Lower leg skin (tissue), 4 donors: ENCODE data around the gene CTDSP1. TPM values are rescaled to one million over a fixed set of nuclear protein-coding genes. Genes with fewer than 3 reads are reported as not detected.
A peak's percentile ranks its signal among the peaks of the same experiment; 100 is the strongest.

ENCODE experiments used
- DNase-seq, 2 donors: peaks; one replicate each; pipeline ENCODE4 v3.0.0-alpha.2; 2019; ENCODE audit warnings: low spot score in 2 of 2
- H3K4me3 ChIP-seq: fragments of 200-600 bp; sonication (generic); 2 replicates; pipeline ENCODE4 v1.5.1; 2017; ENCODE audit warnings: mild to moderate bottlenecking, low read depth; ENCODE audit not compliant: poor library complexity, severe bottlenecking
- POLR2A ChIP-seq, 2 donors: fragments of 450-650 bp; IDR thresholded peaks; one replicate each; pipeline ENCODE4 v1.6.1; 2016 to 2017; ENCODE audit warnings: antibody characterized with exemption in 2 of 2, mild to moderate bottlenecking in 1 of 2, moderate library complexity in 1 of 2
- WGBS, 2 donors: methylation state at CpG; one replicate each; pipeline ENCODE4 v1.1.5; 2018; 5-methylcytosine and 5-hydroxymethylcytosine counted together
- intact Hi-C: fragments of 100-400 bp; cut with DNase I; formaldehyde crosslinking; loops from one replicate; pipeline ENCODE4 v1.15.0; 2023; ENCODE audit warnings: low total_unique reads
- total RNA-seq, 4 donors: library from RNA; depleted of rRNA; stranded (reverse); fragments of >200 nt; gene quantifications; one replicate each; pipeline ENCODE4 v1.1.0, GENCODE V29; 2016
- TF ChIP-seq, protein P1 (sequence below), 3 donors: fragments of 450-650 bp; IDR thresholded peaks; one replicate each; pipeline ENCODE4 v1.5.1; 2016; ENCODE audit warnings: antibody characterized with exemption in 3 of 3, mild to moderate bottlenecking in 3 of 3, moderate library complexity in 2 of 3

Gene CTDSP1
- total RNA-seq, 4 donors from 2014 or later: 64.8 to 108 (median 99.9) TPM

DNA sequence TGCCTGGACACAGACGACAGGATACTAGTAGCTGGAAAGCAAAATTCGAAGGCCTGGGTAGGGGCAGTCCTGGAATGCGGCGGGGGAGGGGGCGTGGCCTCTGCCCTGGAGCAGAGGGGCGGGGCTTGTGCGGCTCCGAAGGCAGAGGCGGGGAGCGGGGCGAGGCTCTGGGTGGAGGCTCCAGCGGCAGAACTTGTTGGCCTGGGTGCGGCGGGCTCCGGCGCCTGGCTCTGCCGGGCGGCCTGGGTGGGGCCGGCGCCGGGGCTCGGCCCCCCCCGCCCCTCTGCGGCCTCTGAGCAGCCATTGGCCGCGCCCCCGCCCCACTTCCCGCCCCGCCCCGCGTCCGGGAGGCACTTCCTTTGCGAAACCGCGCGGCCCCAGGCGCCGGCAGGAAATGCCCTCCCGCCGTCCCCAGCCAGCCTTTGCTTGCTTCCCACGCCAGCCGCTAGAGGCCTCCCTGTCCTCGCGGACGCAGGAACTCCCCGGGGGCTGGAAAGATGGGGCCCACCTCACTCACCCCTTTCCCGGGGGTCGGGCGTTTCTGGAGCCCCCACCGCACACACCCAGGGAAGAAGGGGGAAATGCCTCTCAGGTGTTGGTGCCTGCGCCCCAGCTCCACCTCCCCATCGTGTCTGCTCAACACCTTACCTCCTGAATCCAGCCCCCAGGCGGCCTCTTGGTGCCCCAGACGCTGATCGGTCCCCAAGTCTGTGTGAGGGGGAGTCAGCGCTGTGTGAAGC, 6.7 kb downstream of the CTDSP1 start:
- TF ChIP-seq POLR2A (IDR thresholded peaks at IDR 0.05): no peak
- TF ChIP-seq, protein P1, sequence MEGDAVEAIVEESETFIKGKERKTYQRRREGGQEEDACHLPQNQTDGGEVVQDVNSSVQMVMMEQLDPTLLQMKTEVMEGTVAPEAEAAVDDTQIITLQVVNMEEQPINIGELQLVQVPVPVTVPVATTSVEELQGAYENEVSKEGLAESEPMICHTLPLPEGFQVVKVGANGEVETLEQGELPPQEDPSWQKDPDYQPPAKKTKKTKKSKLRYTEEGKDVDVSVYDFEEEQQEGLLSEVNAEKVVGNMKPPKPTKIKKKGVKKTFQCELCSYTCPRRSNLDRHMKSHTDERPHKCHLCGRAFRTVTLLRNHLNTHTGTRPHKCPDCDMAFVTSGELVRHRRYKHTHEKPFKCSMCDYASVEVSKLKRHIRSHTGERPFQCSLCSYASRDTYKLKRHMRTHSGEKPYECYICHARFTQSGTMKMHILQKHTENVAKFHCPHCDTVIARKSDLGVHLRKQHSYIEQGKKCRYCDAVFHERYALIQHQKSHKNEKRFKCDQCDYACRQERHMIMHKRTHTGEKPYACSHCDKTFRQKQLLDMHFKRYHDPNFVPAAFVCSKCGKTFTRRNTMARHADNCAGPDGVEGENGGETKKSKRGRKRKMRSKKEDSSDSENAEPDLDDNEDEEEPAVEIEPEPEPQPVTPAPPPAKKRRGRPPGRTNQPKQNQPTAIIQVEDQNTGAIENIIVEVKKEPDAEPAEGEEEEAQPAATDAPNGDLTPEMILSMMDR (IDR thresholded peaks at IDR 0.05): peak in 1 of 3 donors; percentile 51
- DNase-seq: peak; percentile 94 to 99
- intact Hi-C loops: no loop called here
- WGBS, 2 donors: 0 to 1% methylated on average over 20 to 27 of the region's 56 CpGs
- no peak overlapping the region for H3K4me3 ChIP-seq

DNA sequence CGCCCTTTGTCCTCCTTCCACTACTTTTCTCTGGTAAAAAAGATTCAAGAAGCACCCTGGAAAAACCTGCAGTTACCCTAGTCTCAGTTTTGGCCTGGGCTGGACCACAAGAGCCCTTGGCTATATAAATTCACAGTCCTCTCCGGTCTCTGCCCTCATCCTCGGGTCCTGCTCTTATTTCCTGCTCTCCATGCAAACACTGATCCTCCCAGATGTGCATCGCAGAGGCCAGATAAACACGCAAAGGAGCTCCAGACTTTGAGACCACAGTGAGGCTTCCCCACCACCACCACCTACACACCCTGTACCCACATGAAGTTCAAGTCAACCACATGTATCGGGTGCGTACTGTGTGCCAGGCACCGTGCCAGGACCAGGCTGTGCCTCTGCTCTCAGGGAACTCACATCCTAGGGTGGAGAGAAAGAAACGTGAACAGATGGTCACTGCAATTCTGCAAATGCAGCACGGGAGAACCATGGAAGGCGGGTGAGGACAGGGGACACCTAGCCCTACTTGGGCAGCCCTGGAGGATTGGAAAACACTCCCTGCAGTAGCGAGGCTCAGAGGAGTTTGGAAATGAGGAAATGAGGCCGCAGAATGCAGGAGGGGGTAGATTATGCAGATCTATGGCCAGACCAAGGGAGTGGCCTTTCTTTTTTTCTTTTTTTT, 7.4 kb downstream of the CTDSP1 start:
- peak; percentile 74 to 95 for DNase-seq
- no peak overlapping the region for H3K4me3 ChIP-seq
- 5 to 6% methylated on average over 13 of the region's 13 CpGs for WGBS, 2 donors
- TF ChIP-seq, protein P1 (IDR thresholded peaks at IDR 0.05): no peak
- no peak for TF ChIP-seq POLR2A (IDR thresholded peaks at IDR 0.05)
- intact Hi-C loops: no loop called here

DNA sequence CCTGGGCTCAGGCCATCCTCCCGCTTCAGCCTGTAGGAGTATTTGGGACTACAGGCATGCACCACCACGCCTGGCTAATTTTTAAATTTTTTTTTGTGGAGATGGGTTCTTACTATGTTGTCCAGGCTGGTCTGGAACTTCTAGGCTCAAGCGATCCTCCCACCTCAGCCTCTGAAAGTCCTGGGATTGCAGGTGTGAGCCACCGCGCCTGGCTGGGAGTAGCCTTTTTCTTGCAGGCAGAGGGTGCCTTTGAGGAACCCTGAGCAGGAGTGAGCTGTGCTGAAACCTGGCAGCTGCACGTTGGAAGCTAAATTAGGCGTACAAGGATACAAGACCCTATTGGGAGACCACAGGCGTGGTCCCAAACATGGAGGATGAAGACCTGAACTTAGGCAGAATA, 8.0 kb downstream of the CTDSP1 start:
- 67 to 72% methylated on average over 8 of the region's 8 CpGs for whole genome bisulfite sequencing, 2 donors
- DNase-seq: no peak
- no peak overlapping the region for H3K4me3 ChIP-seq
- intact Hi-C loops: no loop called here
- TF ChIP-seq POLR2A (IDR thresholded peaks at IDR 0.05): no peak
- TF ChIP-seq, protein P1 (IDR thresholded peaks at IDR 0.05): no peak

DNA sequence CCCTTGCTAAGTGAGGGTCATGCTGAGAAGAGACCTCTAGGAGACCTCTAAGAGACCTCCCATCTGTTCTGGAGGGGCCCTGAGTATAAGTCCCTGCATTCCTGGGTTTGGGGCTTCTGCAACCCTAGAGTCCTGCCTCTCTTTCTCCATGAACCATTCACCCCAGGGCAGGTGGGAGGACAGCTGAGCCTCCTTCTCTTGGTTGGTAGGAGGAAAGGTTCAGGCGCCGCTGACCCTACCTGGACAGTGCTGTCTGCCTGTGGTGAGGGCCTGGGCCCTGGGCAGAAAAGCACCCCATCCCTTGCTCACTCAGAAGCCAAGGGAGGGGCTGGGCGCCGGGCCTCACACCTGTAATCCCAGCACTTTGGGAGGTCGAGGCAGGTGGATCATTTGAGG, 18.7 kb downstream of the CTDSP1 start:
- no peak for TF ChIP-seq POLR2A (IDR thresholded peaks at IDR 0.05)
- TF ChIP-seq, protein P1 (IDR thresholded peaks at IDR 0.05): no peak
- 93 to 96% methylated on average over 5 of the region's 5 CpGs for WGBS, 2 donors
- no peak for DNase-seq
- intact Hi-C loops: no loop called here
- no peak overlapping the region for H3K4me3 ChIP-seq

DNA sequence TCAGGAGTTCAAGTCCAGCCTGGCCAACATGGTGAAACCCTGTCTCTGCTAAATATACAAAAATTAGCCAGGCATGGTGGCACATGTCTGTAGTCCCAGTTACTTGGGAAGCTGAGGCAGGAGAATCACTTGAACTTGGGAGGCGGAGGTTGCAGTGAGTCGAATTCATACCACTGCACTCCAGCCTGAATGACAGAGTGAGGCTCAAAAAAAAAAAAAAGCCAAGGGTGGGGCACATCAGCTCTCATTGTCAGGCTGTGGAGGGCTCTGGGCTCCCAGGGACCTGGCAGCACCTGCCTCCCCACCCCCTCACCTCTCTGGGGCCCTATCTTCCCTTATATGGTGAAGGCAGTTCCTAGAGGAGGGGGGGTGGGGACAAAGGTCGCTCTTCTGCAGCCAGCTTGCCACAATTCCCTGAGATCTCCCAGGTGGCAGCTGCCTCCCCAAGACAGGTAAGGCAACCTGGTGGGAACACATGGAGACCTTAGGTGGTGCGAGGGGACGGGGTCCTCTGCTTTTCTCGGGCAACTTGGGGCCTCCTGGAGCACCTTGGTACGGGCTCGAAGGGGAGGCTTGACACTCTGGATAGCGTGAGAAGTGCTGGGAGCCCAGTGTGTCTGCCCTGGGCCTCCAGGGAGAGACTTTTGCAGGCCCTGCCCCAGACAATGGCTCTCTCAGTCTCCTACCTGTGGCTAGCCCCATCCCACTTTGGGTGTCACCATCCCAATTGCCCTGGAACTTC, 19.2 kb downstream of the CTDSP1 start, which contains the start of gene VIL1:
VIL1 (plus strand) TSS at position 407 of the 742 bp plus-strand sequence. CDS start 4,656 bp downstream, outside the sequence.
- TF ChIP-seq, protein P1 (IDR thresholded peaks at IDR 0.05): no peak
- TF ChIP-seq POLR2A (IDR thresholded peaks at IDR 0.05): no peak
- WGBS, 2 donors: 90% methylated on average over 7 to 9 of the region's 9 CpGs
- intact Hi-C loops: no loop called here
- no peak for DNase-seq
- no peak within 1 kb of the TSS for H3K4me3 ChIP-seq
